Measurements from ENCODE around the gene NOP56. TPM values are rescaled to one million over a fixed set of nuclear protein-coding genes. Genes with fewer than 3 reads are reported as not detected.
A peak's percentile ranks its signal among the peaks of the same experiment; 100 is the strongest.

NOP56 gene
- total and polyA plus RNA-seq, 8 donors, result 36.2 to 204 (median 72.0) TPM

DNA sequence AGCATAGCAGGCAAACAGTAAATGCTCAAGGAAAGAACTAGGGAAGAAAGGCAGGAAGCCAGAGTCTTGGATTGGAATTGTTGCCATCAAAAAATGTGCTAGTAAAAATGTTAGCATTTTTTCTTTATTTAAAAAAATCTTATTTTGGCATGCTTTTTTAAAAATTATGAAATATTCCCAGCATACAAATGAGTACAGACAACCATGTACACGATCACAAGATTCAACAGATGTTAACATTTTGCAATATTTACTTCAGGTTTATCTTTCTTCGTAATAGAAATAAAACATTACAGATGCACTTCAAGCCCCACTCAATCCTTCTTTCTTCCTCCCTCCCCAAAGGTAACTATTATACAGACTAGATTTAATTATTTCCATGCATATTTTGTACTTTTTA lies 27.4 kb upstream of the NOP56 start:
- Histone ChIP-seq H3K27ac (no peak overlapping the region), H3K36me3 (no peaks in the 10 kb centered on the region), H3K4me3 (no peak overlapping the region), H3K9me3 (no peaks in the 10 kb centered on the region), H3K4me1 (no peaks in the 10 kb centered on the region), H3K27me3 (no peaks in the 10 kb centered on the region)
- ATAC-seq (peak in 2 of 4 donors; percentile 34 to 38), DNase-seq (no peak), FAIRE-seq (no peak)
- intact Hi-C loops (cut with DNase I), result no loop called here
- WGBS, 2 donors, result 39 to 50% methylated on average over 2 of the region's 2 CpGs
- TF ChIP-seq, protein P1, sequence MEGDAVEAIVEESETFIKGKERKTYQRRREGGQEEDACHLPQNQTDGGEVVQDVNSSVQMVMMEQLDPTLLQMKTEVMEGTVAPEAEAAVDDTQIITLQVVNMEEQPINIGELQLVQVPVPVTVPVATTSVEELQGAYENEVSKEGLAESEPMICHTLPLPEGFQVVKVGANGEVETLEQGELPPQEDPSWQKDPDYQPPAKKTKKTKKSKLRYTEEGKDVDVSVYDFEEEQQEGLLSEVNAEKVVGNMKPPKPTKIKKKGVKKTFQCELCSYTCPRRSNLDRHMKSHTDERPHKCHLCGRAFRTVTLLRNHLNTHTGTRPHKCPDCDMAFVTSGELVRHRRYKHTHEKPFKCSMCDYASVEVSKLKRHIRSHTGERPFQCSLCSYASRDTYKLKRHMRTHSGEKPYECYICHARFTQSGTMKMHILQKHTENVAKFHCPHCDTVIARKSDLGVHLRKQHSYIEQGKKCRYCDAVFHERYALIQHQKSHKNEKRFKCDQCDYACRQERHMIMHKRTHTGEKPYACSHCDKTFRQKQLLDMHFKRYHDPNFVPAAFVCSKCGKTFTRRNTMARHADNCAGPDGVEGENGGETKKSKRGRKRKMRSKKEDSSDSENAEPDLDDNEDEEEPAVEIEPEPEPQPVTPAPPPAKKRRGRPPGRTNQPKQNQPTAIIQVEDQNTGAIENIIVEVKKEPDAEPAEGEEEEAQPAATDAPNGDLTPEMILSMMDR (IDR thresholded peaks at IDR 0.05), result no peak

DNA sequence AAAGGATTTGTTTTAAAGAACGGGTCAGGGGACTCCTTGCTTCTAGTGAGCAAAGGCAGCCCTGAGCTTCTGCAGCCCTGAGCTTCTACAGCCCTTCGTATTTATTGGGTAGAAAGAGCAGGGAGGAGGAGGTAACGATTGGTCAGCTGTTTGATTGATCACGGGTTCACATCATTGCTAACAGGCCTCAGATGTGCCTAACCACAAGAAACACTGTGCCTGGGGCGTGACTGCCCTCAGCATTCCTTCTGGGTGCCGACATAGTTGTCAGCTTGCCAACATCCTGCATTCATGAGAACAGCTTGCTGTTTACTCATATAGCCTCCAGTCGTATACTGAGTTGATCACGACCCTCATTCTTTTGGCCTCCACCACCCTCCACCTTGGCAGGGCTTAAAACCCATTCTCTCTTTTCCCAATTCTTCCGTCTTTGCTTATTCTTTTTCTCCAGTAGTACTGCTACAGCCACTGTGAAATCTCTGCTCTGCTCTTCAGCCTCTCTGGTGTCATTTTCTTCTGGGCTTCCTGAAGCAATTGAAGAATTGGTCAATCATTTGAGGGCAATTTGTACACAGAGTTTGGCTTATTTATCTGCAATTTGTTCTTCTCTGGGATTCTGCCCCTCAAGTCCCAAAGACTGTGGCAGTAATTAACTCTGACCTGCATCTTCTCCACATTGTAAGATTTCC lies 25.4 kb upstream of the NOP56 start:
- Histone ChIP-seq H3K27me3 (no peaks in the 10 kb centered on the region), H3K9me3 (no peaks in the 10 kb centered on the region), H3K4me3 (no peak overlapping the region), H3K4me1 (no peaks in the 10 kb centered on the region), H3K36me3 (no peaks in the 10 kb centered on the region), H3K27ac (no peak overlapping the region)
- intact Hi-C loops (cut with DNase I), result no loop called here
- ATAC-seq, result no peak
- TF ChIP-seq, protein P1 (IDR thresholded peaks at IDR 0.05), result no peak
- no peak for FAIRE-seq
- no peak for DNase-seq
- WGBS, 2 donors, result 52 to 59% methylated on average over 9 of the region's 9 CpGs

DNA sequence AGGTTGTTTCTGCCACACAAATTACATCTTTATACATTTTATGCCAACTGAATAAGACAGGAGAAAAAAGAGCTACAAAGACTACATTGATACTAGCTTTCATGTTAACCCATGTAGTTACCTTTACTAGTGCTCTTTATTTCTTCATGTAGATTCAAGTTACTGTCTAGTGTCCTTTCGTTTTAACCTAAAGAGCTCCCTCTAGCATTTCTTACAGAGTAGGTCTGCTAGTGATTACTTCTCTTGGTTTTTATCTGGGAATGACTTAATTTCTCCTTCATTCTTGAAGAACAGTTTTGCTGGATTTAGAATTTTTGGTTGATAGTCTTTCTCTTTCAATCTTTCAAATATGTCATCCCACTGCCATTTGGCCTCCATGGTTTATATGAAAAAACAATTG lies 21.2 kb upstream of the NOP56 start:
- no peaks in the 10 kb centered on the region for H3K9me3 ChIP-seq
- TF ChIP-seq, protein P1 (IDR thresholded peaks at IDR 0.05), result no peak
- 18 to 33% methylated on average over 1 of the region's 1 CpG for WGBS, 2 donors
- no peaks in the 10 kb centered on the region for H3K27me3 ChIP-seq
- DNase-seq (no peak), FAIRE-seq (no peak), ATAC-seq (no peak)
- intact Hi-C loops (cut with DNase I), result no loop called here
- no peak overlapping the region for H3K4me3 ChIP-seq
- H3K36me3 ChIP-seq, result no peaks in the 10 kb centered on the region
- H3K4me1 ChIP-seq, result peaks cover 0 to 2% (median 0%) of the 10 kb centered on the region in 3 donors
- no peak overlapping the region for H3K27ac ChIP-seq

DNA sequence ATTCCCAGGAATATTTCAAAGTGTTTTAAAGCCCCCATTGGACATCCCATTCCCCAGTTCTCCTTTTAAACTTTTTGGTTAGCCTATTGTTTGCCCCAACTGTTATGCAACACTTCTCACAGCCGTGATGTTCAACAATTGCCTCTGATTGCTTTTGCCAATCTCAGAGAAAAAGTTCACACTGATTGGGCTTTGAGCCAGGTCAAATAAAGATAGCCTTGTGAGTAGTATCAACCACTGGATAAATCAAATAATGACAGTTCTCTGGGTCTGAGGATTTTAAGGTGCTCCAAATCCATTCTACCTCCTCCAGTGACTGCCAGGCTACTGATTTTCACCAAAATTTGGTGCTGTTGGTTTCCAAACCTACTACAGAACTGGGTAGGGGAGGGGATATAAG lies 19.1 kb upstream of the NOP56 start:
- H3K27ac ChIP-seq, result no peak overlapping the region
- no peak overlapping the region for H3K4me3 ChIP-seq
- no peaks in the 10 kb centered on the region for H3K9me3 ChIP-seq
- TF ChIP-seq, protein P1 (IDR thresholded peaks at IDR 0.05), result no peak
- DNase-seq (peak in 1 of 6 donors; percentile 16), ATAC-seq (peak; percentile 55 to 84 (median 67)), FAIRE-seq (no peak)
- H3K4me1 ChIP-seq, result peaks cover 0 to 2% (median 0%) of the 10 kb centered on the region in 3 donors
- H3K36me3 ChIP-seq, result no peaks in the 10 kb centered on the region
- no peaks in the 10 kb centered on the region for H3K27me3 ChIP-seq
- WGBS, 2 donors, result 2 to 9% methylated on average over 1 of the region's 1 CpG
- intact Hi-C loops (cut with DNase I), result no loop called here

DNA sequence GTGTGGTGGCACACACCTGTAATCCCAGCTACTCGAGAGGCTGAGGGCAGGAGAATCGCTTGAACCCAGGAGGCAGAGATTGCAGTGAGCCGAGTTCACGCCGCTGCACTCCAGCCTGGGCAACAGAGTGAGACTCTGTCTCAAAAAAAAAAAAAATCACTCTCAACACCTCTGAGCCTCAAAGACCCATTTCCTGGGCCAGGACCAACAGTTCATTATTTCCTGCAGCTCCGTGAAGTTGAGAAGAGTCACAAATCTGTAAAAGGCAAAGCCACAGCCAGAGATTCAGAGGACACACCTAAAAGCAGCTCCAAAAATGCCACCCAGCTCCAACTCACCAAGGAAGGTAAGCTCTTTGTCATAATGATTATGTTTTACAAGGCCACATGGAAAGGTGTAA lies 15.2 kb upstream of the NOP56 start:
- DNase-seq (no peak), FAIRE-seq (no peak), ATAC-seq (no peak)
- WGBS, 2 donors, result 81% methylated on average over 6 of the region's 6 CpGs
- TF ChIP-seq, protein P1 (IDR thresholded peaks at IDR 0.05), result no peak
- H3K4me3 ChIP-seq, result no peak overlapping the region
- intact Hi-C loops (cut with DNase I), result no loop called here
- H3K4me1 ChIP-seq, result peaks cover 0 to 2% (median 0%) of the 10 kb centered on the region in 3 donors
- no peaks in the 10 kb centered on the region for H3K36me3 ChIP-seq
- H3K27me3 ChIP-seq, result no peaks in the 10 kb centered on the region
- H3K27ac ChIP-seq, result no peak overlapping the region
- no peaks in the 10 kb centered on the region for H3K9me3 ChIP-seq

Measured in pancreas (tissue), 10 donors.